Measurements from ENCODE around the gene ACIN1.

The ACIN1 gene

GRCh38 chr14:23013054-23013748 lies 81.7 kb downstream of the ACIN1 start:
- no peak for TF ChIP-seq CTCF (IDR thresholded peaks at IDR 0.05; ENCODE audit: unreplicated experiment in 3 of 3)
- H3K36me3 Mint-ChIP-seq (ENCODE audit: low read depth), result no peaks in the 10 kb centered on the region

GRCh38 chr14:23009939-23010726 lies 84.8 kb downstream of the ACIN1 start, which contains the start of gene C14orf93:
TSS of gene C14orf93 (minus strand) at chr14:23010143. CDS start at chr14:22999023, 11,120 bp downstream.
- no peak for TF ChIP-seq CTCF (IDR thresholded peaks at IDR 0.05; ENCODE audit: unreplicated experiment in 3 of 3)
- Mint-ChIP-seq H3K36me3 (ENCODE audit: low read depth) (no peaks in the 10 kb centered on the region), H3K27ac (peak within 1 kb of the TSS; percentile 96 to 99 (median 99)), H3K27me3 (ENCODE audit: low read depth) (no peaks in the 10 kb centered on the region), H3K4me1 (peaks cover 48% of the 10 kb centered on the region), H3K9me3 (no peaks in the 10 kb centered on the region), H3K4me3 (peak within 1 kb of the TSS; percentile 84 to 92 (median 90))

More at GRCh38 chr14:23013054-23013748, 81.7 kb downstream of the ACIN1 start:
- Mint-ChIP-seq H3K4me1 (peaks cover 32% of the 10 kb centered on the region), H3K27ac (peak overlapping the region; percentile 2 to 12 (median 12)), H3K4me3 (peak overlapping the region in 1 of 3 experiments; percentile 9), H3K9me3 (no peaks in the 10 kb centered on the region), H3K27me3 (ENCODE audit: low read depth) (no peaks in the 10 kb centered on the region)

- Mint-ChIP-seq H3K4me3 (peak overlapping the region; percentile 84 to 92 (median 89)), H3K36me3 (ENCODE audit: low read depth) (no peaks in the 10 kb centered on the region), H3K9me3 (no peaks in the 10 kb centered on the region)
Observed at GRCh38 chr14:23009483-23009938, 85.4 kb downstream of the ACIN1 start.

GRCh38 chr14:23008831-23009230 lies 86.1 kb downstream of the ACIN1 start:
- H3K27me3 Mint-ChIP-seq (ENCODE audit: low read depth), result no peaks in the 10 kb centered on the region
- peaks cover 52% of the 10 kb centered on the region for H3K4me1 Mint-ChIP-seq
- no peak for TF ChIP-seq CTCF (IDR thresholded peaks at IDR 0.05; ENCODE audit: unreplicated experiment in 3 of 3)
- H3K36me3 Mint-ChIP-seq (ENCODE audit: low read depth), result no peaks in the 10 kb centered on the region
- peak overlapping the region; percentile 96 to 99 (median 99) for H3K27ac Mint-ChIP-seq
- peak overlapping the region; percentile 47 to 89 (median 69) for H3K4me3 Mint-ChIP-seq
- H3K9me3 Mint-ChIP-seq, result no peaks in the 10 kb centered on the region

More at GRCh38 chr14:23009483-23009938, 85.4 kb downstream of the ACIN1 start:
- TF ChIP-seq CTCF (IDR thresholded peaks at IDR 0.05; ENCODE audit: unreplicated experiment in 3 of 3), result no peak
- Mint-ChIP-seq H3K27ac (peak overlapping the region; percentile 96 to 99 (median 99)), H3K27me3 (ENCODE audit: low read depth) (no peaks in the 10 kb centered on the region), H3K4me1 (peaks cover 52% of the 10 kb centered on the region)

Measured in nephron (organoid).